A673 (cell line): ENCODE results near the gene CHN1. TPM values are rescaled to one million over a fixed set of nuclear protein-coding genes. Genes with fewer than 3 reads are reported as not detected.

Experiments used
- BruUV-seq: library from RNA; stranded (reverse); fragments of 400-500 nt; replicated peaks from 2 replicates; lab custom pipeline; 2021; lab: Mats Ljungman, UMichigan
- CTCF ChIA-PET: fragments of 300-600 bp; sonication (Branson Sonifier 250); formaldehyde crosslinking; loops from one replicate; lab custom pipeline; 2022; ENCODE audit warnings: antibody characterized with exemption; lab: Charles Lee
- POLR2A ChIA-PET: fragments of 300-600 bp; sonication (Branson Sonifier 250); formaldehyde crosslinking; loops from one replicate; lab custom pipeline; 2022; ENCODE audit warnings: antibody characterized with exemption; ENCODE audit not compliant: low non-redundant PET; lab: Charles Lee
- DNase-seq: peaks from one replicate; pipeline ENCODE4 v3.0.0-alpha.2; 2015; ENCODE audit warnings: low spot score
- H3K27ac ChIP-seq: fragments of 200-600 bp; sonication (generic); 2 replicates; pipeline ENCODE4 v1.5.1; 2016; ENCODE audit warnings: mixed run types, low read depth, mild to moderate bottlenecking, mixed read lengths, antibody characterized with exemption, low read length; ENCODE audit not compliant: poor library complexity, severe bottlenecking
- H3K27me3 ChIP-seq: fragments of 200-600 bp; sonication (generic); replicated peaks from 2 replicates; pipeline ENCODE4 v1.6.1; 2017; ENCODE audit warnings: mixed run types, low read depth, mild to moderate bottlenecking, mixed read lengths, antibody characterized with exemption, low read length; ENCODE audit not compliant: insufficient read depth, poor library complexity
- H3K36me3 ChIP-seq: fragments of 200-600 bp; sonication (generic); 2 replicates; pipeline ENCODE4 v1.6.1; 2016; ENCODE audit warnings: mixed run types, mild to moderate bottlenecking, mixed read lengths, antibody characterized with exemption, low read length; ENCODE audit not compliant: insufficient read depth, poor library complexity, severe bottlenecking
- H3K4me1 ChIP-seq: fragments of 200-600 bp; sonication (generic); 2 replicates; pipeline ENCODE4 v1.6.1; 2017; ENCODE audit warnings: mixed run types, mild to moderate bottlenecking, mixed read lengths, antibody characterized with exemption, low read length; ENCODE audit not compliant: insufficient read depth, poor library complexity, severe bottlenecking
- H3K4me3 ChIP-seq: fragments of 200-600 bp; sonication (generic); 2 replicates; pipeline ENCODE4 v1.5.1; 2016; ENCODE audit warnings: low read depth, mixed run types, mild to moderate bottlenecking, mixed read lengths, low read length; ENCODE audit not compliant: poor library complexity, severe bottlenecking
- H3K9me3 ChIP-seq: fragments of 200-600 bp; sonication (generic); 2 replicates; pipeline ENCODE4 v1.6.1; 2016; ENCODE audit warnings: mixed run types, low read depth, mild to moderate bottlenecking, mixed read lengths, antibody characterized with exemption, low read length; ENCODE audit not compliant: poor library complexity, severe bottlenecking
- CTCF ChIP-seq: fragments of 300-800, 200-600 bp; sonication (generic); conservative IDR thresholded peaks from 2 replicates; pipeline ENCODE4 v1.5.1; 2017; ENCODE audit warnings: low read depth, mild to moderate bottlenecking, antibody characterized with exemption, low read length, moderate library complexity, mixed read lengths
- EZH2 ChIP-seq: fragments of 200-600 bp; sonication (generic); IDR thresholded peaks from 2 replicates; pipeline ENCODE4 v1.6.1; 2017; ENCODE audit warnings: borderline replicate concordance, low read depth, mild to moderate bottlenecking, mixed read lengths, antibody characterized with exemption, low read length; ENCODE audit not compliant: poor library complexity, severe bottlenecking
- intact Hi-C: fragments of 100-400 bp; cut with micrococcal nuclease; formaldehyde crosslinking; loops from one replicate; pipeline ENCODE4 v1.10.0; 2022; ENCODE audit not compliant: unreplicated experiment
- total RNA-seq: library from RNA; stranded (reverse); gene quantifications from 2 replicates; pipeline ENCODE4 v1.2.3, GENCODE V29; 2021

Gene CHN1
- total RNA-seq, 1 experiment from 2014 or later = 11.3 TPM

DNA sequence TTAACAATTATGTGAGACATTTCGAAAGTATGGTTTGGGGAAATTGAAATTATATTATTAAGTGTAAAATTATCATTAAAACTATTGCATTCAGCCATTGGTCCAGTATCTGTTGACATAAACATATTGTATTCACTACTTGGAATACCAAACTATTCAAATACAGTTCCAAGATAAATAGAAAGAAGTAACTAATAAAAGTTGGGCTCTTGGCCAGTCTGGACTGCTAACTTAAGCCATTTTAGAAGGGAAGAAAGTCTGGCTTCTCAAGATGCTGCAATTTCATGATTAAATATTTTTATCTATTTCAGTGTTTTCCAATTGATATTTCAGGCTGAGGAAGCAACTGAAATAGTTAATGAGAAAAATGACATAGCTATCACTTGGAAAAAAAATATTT is 131.1 kb downstream of the CHN1 start:
- H3K27ac ChIP-seq = no peak overlapping the region
- no peaks in the 10 kb centered on the region for H3K36me3 ChIP-seq
- no peak for DNase-seq
- H3K4me3 ChIP-seq = no peak overlapping the region
- no peaks in the 10 kb centered on the region for H3K9me3 ChIP-seq
- TF ChIP-seq CTCF (no peak), EZH2 (no peak)
- BruUV-seq = no TSS peak
- H3K4me1 ChIP-seq = peaks cover 6% of the 10 kb centered on the region
- intact Hi-C loops = no loop called here
- H3K27me3 ChIP-seq = no peaks in the 10 kb centered on the region
- ChIA-PET POLR2A (no interaction called here), CTCF (no interaction called here)

DNA sequence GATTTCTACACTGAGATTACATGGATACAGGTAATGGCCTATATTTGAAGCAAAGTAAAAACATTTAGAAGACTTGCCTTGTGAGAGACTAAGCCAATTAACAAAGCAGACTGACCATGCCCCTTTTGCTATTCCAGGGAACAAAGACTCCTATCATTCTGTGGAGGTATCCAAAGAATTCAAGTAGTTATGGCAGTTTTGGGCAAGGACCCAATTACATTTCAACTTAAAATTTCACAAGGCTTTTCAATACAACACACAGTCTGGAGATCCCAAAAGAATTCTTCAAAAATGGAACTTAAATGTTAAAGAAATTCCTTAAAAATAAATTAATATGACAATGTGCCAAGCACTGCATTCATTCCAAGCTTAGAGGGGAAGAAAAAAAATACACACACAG is 131.7 kb downstream of the CHN1 start:
- CTCF ChIA-PET = no interaction called here
- no peak for DNase-seq
- BruUV-seq = no TSS peak
- H3K4me3 ChIP-seq = no peak overlapping the region
- no peaks in the 10 kb centered on the region for H3K9me3 ChIP-seq
- intact Hi-C loops = no loop called here
- H3K36me3 ChIP-seq = no peaks in the 10 kb centered on the region
- POLR2A ChIA-PET = no interaction called here
- no peaks in the 10 kb centered on the region for H3K27me3 ChIP-seq
- H3K4me1 ChIP-seq = peaks cover 5% of the 10 kb centered on the region
- TF ChIP-seq EZH2 (no peak), CTCF (no peak)
- H3K27ac ChIP-seq = no peak overlapping the region

DNA sequence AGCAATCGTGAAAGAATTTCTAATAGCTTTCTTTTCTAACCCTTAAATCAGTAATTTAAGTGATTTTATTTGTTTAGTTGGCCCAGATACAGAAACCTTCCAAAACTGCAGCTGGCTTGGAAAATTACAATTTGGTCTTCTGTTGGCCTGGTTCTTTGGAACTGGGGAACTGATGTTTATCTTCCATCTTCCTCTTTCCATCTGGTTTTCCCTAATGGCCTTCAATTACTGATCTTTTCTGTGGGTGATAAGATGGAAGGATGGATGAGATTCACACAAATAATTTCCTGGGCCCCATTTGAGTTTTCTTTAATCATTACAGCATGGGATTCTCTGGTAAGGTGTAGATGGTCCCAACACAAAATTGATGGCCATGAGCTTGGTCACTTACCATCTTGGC is 134.4 kb downstream of the CHN1 start:
- Histone ChIP-seq H3K27me3 (no peaks in the 10 kb centered on the region), H3K27ac (no peak overlapping the region), H3K4me1 (no peaks in the 10 kb centered on the region), H3K36me3 (no peaks in the 10 kb centered on the region), H3K9me3 (no peaks in the 10 kb centered on the region), H3K4me3 (no peak overlapping the region)
- no TSS peak for BruUV-seq
- CTCF ChIA-PET = no interaction called here
- intact Hi-C loops = no loop called here
- POLR2A ChIA-PET = no interaction called here
- DNase-seq = no peak
- TF ChIP-seq CTCF (no peak), EZH2 (no peak)
